Activated T-cell treated with anti-CD3 and anti-CD28 coated beads, Interleukin-2, amount 50 U/mL, for 4 hours (primary cell): Measurements from ENCODE around the gene SPI1. TPM values are rescaled to one million over a fixed set of nuclear protein-coding genes. Genes with fewer than 3 reads are reported as not detected.
"Not testable (repeated sequence)": the region's sequence is repeated elsewhere in the genome, so short reads cannot be mapped to it uniquely, and the experiment has no call there.

Source experiments
- ATAC-seq, 2 donors: fragments of 200-7000 bp; cut with Tn5 transposase; one replicate each; pipeline ENCODE4 v1.10.0; 2021
- DNase-seq: peaks from one replicate; pipeline ENCODE4 v3.0.0-alpha.2; 2020
- H3K27me3 Mint-ChIP-seq: one replicate; pipeline ENCODE4 v1.8.0; 2021; ENCODE audit warnings: low read depth, mixed read lengths
- H3K36me3 Mint-ChIP-seq: one replicate; pipeline ENCODE4 v1.8.0; 2022; ENCODE audit warnings: mixed read lengths; ENCODE audit not compliant: insufficient read depth
- H3K4me1 Mint-ChIP-seq: one replicate; pipeline ENCODE4 v1.8.0; 2021; ENCODE audit warnings: low read depth, mixed read lengths
- H3K4me3 Mint-ChIP-seq: one replicate; pipeline ENCODE4 v1.8.0; 2021; ENCODE audit warnings: mild to moderate bottlenecking, moderate library complexity, mixed read lengths
- H3K9me3 Mint-ChIP-seq: one replicate; pipeline ENCODE4 v1.8.0; 2021; ENCODE audit warnings: mixed read lengths
- total RNA-seq, 3 donors: library from RNA; stranded (reverse); gene quantifications; one replicate each; pipeline ENCODE4 v1.2.1, GENCODE V29; 2021

Gene SPI1
- total RNA-seq, 3 donors from 2014 or later, result 0.74 to 2.3 (median 1.1) TPM

DNA sequence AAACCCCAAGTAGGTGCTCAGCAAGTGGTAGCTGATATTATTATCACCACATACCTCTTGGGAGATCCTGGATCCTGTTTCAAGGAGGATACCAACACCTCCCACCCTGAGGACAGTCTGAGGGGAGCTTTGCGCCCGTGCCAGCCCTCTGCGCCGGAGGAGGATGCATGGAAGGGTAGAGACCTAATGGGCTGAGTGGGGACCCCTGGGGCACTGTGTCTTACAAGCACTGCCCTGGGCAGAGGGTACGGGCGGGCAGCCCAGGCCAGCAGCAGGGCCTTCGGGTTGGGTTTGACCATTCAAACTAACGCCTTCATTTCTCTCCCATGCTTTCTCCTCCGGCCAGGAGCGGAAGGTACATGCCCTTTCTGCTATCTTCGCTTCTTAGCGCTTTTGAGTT is 52.1 kb downstream of the SPI1 start:
- Mint-ChIP-seq H3K4me1 (no peaks in the 10 kb centered on the region), H3K4me3 (no peak overlapping the region), H3K9me3 (no peaks in the 10 kb centered on the region), H3K27me3 (no peaks in the 10 kb centered on the region), H3K36me3 (peaks cover 34% of the 10 kb centered on the region)
- no peak for DNase-seq
- no peak for ATAC-seq

DNA sequence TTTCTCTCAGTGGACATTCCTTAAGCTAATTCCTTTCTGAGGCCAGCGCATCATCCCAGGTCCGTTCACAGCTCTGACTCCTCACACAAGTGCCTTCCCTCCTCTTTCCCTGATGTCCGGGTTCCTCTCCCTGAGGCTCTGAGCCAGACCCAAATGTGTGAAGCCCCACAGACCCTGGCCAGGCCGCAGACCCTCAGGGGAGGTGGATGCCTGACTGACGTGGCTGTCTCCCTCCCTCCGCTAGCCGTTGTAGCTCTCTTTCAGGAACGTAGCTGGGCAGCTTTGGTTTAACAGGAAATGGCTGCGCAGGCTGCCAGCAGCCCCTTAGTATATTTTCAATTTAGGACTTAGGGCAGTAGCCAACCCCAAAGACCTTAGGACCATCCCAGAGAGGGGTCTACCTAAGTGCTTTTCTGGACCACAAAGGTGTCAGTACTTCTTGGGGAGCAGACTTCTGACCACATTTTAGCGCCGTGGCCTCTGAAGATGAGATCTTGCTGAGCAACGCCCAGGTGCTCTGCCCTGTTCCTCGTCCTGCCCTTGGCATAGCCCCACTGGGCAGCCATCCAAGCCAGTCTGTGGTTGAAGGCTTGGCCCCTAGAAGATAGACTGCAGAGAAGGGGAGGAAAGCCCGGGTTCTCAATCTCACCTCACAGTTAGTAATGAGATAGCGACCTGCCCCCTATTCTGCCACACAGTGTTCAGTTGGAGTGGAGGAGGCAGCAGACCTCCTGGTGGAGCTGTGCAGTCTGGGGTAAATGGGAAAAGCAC is 52.9 kb downstream of the SPI1 start:
- H3K9me3 Mint-ChIP-seq, result no peaks in the 10 kb centered on the region
- no peak for ATAC-seq
- no peak for DNase-seq
- no peaks in the 10 kb centered on the region for H3K4me1 Mint-ChIP-seq
- no peaks in the 10 kb centered on the region for H3K27me3 Mint-ChIP-seq
- peaks cover 36% of the 10 kb centered on the region for H3K36me3 Mint-ChIP-seq
- H3K4me3 Mint-ChIP-seq, result no peak overlapping the region

DNA sequence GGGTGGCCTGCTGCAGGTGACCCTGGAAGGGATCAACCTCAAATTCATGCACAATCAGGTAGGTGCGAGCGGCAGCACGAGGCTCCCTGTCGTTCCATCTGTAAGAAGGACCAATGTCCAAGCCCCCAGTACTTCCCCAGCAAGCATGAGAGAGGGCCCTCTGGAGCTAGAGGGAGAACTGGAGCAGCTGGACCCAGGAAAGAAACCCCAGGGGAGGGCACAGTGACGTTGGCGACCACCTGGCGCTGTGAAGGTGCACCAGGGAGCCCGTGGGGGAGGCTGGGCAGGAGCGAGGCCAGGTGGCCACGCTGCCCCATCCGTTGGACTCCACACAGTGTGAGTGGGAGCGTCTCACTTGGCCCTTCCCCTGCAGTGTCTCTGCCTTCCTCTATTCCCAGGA is 53.8 kb downstream of the SPI1 start:
- no peak for DNase-seq
- ATAC-seq, result no peak
- H3K36me3 Mint-ChIP-seq, result peaks cover 36% of the 10 kb centered on the region
- H3K9me3 Mint-ChIP-seq, result no peaks in the 10 kb centered on the region
- no peaks in the 10 kb centered on the region for H3K27me3 Mint-ChIP-seq
- H3K4me3 Mint-ChIP-seq, result no peak overlapping the region
- no peaks in the 10 kb centered on the region for H3K4me1 Mint-ChIP-seq

DNA sequence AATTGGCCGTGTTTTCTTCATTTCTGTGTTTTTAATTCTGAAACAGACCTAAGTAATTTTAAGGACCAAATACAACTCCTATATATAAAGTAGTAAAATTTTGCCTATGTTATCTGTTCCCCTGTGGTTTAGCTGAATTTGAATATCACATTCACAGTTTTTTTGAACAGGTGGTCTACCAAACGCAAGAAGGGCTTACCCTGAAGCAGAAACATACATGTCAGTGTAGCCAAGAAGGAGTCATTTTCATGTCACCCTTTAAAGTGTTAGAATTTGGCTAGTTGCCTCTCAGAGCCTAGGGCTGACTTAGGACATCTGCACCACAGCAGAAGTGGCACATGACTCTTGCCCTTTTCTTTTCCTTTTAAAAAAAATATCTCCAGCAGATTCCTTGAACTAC is 60.2 kb downstream of the SPI1 start:
- DNase-seq (no peak), ATAC-seq (no peak)
- no peak overlapping the region for H3K4me3 Mint-ChIP-seq
- H3K27me3 Mint-ChIP-seq, result no peaks in the 10 kb centered on the region
- peaks cover 29% of the 10 kb centered on the region for H3K36me3 Mint-ChIP-seq
- H3K9me3 Mint-ChIP-seq, result no peaks in the 10 kb centered on the region
- peaks cover 5% of the 10 kb centered on the region for H3K4me1 Mint-ChIP-seq

DNA sequence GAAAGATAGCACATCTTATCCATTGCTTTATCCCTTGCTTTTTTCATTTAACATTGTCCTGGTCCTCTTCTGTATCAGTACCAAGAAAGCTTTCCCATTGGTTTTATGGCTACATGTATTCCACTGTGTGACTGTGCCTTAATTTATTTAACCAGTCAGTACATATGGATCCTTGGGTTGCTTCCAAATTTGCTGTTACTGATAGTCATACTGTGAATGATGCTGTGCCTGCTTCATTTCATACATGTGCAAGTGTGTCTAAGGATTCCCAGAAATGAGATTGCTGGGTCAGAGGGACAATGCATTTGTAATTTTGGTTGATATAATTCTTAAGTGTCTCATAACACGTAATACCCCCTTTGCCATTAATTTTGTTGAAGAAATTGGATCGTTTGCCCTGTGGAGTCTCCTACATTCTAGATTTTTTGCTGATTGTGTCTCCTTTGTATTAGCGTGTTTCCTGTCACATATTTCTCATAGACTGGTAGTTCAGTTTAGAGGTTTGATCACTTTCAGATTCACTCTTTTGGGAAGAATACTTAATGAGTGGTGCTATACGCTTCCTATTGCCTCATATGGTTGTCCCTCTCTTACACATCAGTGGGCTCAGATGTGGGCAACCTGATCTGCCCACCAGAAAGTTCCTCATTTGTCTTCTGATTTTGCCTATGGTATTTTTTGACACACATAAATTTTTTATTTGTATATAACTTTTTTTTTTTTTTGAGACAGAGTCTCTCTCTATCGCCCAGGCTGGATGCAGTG is 61.1 kb downstream of the SPI1 start:
- Mint-ChIP-seq H3K4me1 (peaks cover 6% of the 10 kb centered on the region), H3K9me3 (no peaks in the 10 kb centered on the region), H3K36me3 (peaks cover 29% of the 10 kb centered on the region), H3K27me3 (no peaks in the 10 kb centered on the region), H3K4me3 (no peak overlapping the region)
- ATAC-seq (no peak), DNase-seq (no peak)

DNA sequence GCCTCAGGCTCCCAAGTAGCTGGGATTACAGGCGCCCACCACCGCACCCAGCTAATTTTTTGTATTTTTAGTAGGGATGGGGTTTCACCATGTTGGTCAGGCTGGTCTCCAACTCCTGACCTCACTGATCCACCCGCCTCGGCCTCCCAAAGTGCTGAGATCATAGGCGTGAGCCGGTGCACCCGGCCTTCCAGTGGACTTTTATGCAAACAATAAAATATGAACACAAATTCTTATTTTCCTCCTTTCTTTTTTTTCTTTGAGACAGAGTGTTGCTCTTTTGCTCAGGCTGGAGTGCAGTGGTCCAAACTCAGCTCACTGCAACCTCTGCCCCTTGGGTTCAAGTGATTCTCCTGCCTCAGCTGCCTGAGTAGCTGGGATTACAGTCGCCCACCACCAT is 61.8 kb downstream of the SPI1 start:
- not testable (repeated sequence) for H3K27me3 Mint-ChIP-seq, ATAC-seq, H3K4me1 Mint-ChIP-seq, H3K4me3 Mint-ChIP-seq, H3K9me3 Mint-ChIP-seq, DNase-seq
- H3K36me3 Mint-ChIP-seq, result peaks cover 26% of the 10 kb centered on the region

DNA sequence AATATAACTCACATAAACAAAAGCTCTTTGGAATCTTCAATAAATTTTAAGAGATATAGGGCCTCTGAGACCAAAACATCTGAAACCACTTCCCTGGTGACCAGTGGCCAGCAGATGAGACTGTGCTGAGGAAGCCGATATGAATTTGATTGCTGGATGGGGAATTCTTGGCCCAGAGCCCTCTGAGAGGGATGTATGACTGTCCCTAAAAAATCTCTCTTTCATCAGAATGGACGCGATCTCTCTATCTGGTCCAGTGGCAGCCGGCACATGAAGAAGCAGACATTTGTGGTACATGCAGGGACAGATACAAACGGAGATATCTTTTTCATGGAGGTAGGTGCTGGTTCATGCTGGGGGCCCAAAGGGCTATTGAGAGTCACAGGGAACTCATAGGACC is 63.4 kb downstream of the SPI1 start:
- ATAC-seq (no peak), DNase-seq (no peak)
- no peaks in the 10 kb centered on the region for H3K9me3 Mint-ChIP-seq
- H3K4me3 Mint-ChIP-seq, result no peak overlapping the region
- H3K36me3 Mint-ChIP-seq, result peaks cover 21% of the 10 kb centered on the region
- peaks cover 6% of the 10 kb centered on the region for H3K4me1 Mint-ChIP-seq
- no peaks in the 10 kb centered on the region for H3K27me3 Mint-ChIP-seq

DNA sequence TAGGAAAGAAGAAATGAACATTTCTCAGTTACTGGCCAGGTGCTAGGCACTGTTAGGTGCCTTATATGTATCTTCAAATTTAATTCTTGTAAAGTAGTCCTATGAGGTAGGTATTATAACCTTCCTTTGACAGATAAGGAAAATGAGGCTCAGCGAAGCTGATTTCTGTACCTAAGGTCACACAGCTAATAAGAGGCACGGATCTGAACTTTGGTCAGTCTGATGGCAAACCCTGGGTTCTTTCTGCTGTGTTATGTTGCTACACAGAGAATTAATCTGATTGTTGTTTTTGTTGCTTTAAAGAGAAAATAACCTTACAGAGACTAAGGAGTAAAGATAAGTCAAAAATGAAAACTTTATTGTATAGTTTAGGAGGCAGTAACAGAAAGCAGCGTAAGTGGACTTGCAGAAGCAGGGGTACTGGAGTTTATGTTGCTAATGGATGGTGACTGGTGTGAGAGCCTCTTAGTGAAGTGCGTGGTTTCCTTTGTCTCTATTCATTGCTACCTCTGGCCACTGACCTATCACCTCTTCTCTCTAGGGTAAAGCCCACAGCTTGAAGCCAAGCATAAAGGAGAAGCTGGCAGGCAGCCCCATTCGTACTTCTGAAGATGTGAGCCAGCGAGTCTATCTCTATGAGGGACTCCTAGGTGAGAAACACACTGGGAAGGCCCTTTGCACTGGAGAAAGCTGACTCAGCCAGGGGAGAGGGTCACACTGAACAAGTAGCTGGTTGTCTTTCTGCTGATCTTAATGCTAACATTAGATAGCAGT is 70.1 kb downstream of the SPI1 start:
- no peaks in the 10 kb centered on the region for H3K27me3 Mint-ChIP-seq
- DNase-seq (no peak), ATAC-seq (no peak)
- no peaks in the 10 kb centered on the region for H3K9me3 Mint-ChIP-seq
- H3K4me3 Mint-ChIP-seq, result no peak overlapping the region
- peaks cover 1% of the 10 kb centered on the region for H3K4me1 Mint-ChIP-seq
- H3K36me3 Mint-ChIP-seq, result peaks cover 31% of the 10 kb centered on the region

DNA sequence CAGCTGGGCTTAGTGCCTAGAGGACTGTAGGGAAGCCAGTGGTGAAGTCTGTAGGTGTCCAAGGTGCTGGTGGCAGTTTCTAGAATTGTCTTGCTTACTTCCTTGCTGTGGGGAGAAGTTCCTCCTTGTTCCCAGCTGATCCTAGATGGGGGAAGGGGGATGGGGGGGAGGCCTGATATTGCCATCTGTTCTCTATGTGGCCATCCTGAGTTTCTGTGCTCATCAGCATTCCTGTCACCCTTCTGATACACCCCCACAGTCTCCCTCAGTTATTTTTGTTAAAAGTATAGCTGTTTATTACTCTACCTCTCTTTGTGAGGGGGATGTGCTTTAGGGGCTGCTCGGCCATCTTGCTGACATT is 71.9 kb downstream of the SPI1 start:
- H3K9me3 Mint-ChIP-seq, result peaks cover 6% of the 10 kb centered on the region
- no peaks in the 10 kb centered on the region for H3K27me3 Mint-ChIP-seq
- H3K36me3 Mint-ChIP-seq, result peaks cover 43% of the 10 kb centered on the region
- H3K4me3 Mint-ChIP-seq, result no peak overlapping the region
- no peak for ATAC-seq
- peaks cover 5% of the 10 kb centered on the region for H3K4me1 Mint-ChIP-seq
- DNase-seq, result no peak

DNA sequence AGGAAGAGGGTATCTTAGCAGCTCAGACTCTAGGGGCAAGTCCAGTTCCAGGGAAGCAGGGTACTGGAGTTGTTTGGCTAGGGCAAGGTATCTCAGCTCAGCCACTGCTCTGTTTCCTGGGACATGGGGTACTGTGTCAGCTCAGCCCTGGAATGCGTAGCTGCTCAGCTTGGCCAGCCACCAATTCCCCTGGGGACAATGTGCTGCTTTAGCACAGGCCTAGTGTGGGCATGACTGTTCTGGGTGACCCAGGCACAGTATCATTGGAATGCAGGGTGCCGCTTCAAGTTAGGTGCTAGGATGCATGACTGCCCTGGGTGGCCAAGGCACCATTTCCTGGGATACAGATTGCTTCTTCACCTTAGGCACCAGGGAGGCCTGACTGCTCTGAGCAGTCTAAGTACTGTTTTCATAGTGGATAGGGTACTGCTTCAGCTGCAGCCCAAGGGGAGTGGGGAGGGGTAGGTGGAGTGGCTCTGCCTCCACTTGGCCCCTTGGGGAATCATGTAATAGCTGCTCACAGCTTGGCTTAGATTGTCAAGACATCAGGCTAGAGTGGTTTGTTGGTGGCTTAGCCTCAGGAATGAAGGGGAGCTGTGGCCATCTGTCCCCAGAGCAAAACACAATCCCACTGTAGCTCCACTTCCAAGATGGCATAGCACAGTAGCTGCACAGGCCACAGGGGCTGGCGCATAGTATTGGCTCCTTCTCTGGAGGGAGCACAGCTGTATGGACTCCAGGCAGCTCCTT is 72.4 kb downstream of the SPI1 start:
- Mint-ChIP-seq H3K27me3 (no peaks in the 10 kb centered on the region), H3K4me1 (peaks cover 5% of the 10 kb centered on the region), H3K36me3 (peaks cover 47% of the 10 kb centered on the region), H3K9me3 (peaks cover 6% of the 10 kb centered on the region), H3K4me3 (no peak overlapping the region)
- ATAC-seq, result no peak
- no peak for DNase-seq

Other genes starting within 250 kb of the SPI1 start
- gene ARFGAP2, start 201.7 kb downstream of the SPI1 start, total RNA-seq, result 100 to 1,000 TPM in 2 of 3 donors, 10 to 100 TPM in 1; 98.5 to 110 (median 104) TPM
- 10 to 100 TPM in 1 of 3 donors, 1 to 10 TPM in 2; 5.3 to 15.2 (median 5.8) TPM for gene PACSIN3, start 192.1 kb downstream of the SPI1 start, total RNA-seq
- gene DDB2, start 163.6 kb downstream of the SPI1 start, total RNA-seq, result 10 to 100 TPM; 76.4 to 95.0 (median 90.2) TPM
- gene ACP2, start 129.7 kb downstream of the SPI1 start, total RNA-seq, result 10 to 100 TPM; 23.5 to 29.3 (median 28.7) TPM
- gene NR1H3, start 120.6 kb downstream of the SPI1 start, total RNA-seq, result 10 to 100 TPM in 2 of 3 donors, 1 to 10 TPM in 1; 8.5 to 10.3 (median 10.0) TPM
- 10 to 100 TPM; 51.2 to 55.6 (median 54.5) TPM for gene MADD, start 108.4 kb downstream of the SPI1 start, total RNA-seq
- gene MYBPC3, start 25.8 kb downstream of the SPI1 start, total RNA-seq, result not detected
- gene SLC39A13, start 30.0 kb upstream of the SPI1 start, total RNA-seq, result 10 to 100 TPM; 18.7 to 20.8 (median 19.5) TPM
- 100 to 1,000 TPM; 275 to 300 (median 299) TPM for gene PSMC3, start 47.9 kb upstream of the SPI1 start, total RNA-seq
- gene RAPSN, start 70.6 kb upstream of the SPI1 start, total RNA-seq, result under 1 TPM; 0.46 to 0.53 (median 0.52) TPM
- gene CELF1, start 174.6 kb upstream of the SPI1 start, total RNA-seq, result 100 to 1,000 TPM; 186 to 199 (median 190) TPM
- 10 to 100 TPM; 47.1 to 54.7 (median 48.8) TPM for gene PTPMT1, start 187.1 kb upstream of the SPI1 start, total RNA-seq
- gene KBTBD4, start 200.4 kb upstream of the SPI1 start, total RNA-seq, result 10 to 100 TPM; 19.6 to 24.7 (median 21.5) TPM
- 100 to 1,000 TPM; 164 to 174 (median 170) TPM for gene NDUFS3, start 200.5 kb upstream of the SPI1 start, total RNA-seq
- gene FAM180B, start 208.1 kb upstream of the SPI1 start, total RNA-seq, result under 1 TPM in 1 of 3 donors, not detected in 2; 0.13 TPM
- under 1 TPM in 1 of 3 donors, not detected in 2; 0.18 TPM for gene C1QTNF4, start 215.9 kb upstream of the SPI1 start, total RNA-seq